Body of pancreas (tissue), 4 donors: Measurements from ENCODE around the gene GFOD1. TPM values are rescaled to one million over a fixed set of nuclear protein-coding genes. Genes with fewer than 3 reads are reported as not detected.

Experiments used
- ATAC-seq: fragments of 150-250 bp; one replicate; pipeline ENCODE4 v1.9.1; 2016
- DNase-seq, 4 donors: peaks; one replicate each; pipeline ENCODE4 v3.0.0-alpha.2; 2019
- H3K27ac ChIP-seq, 4 donors: fragments of 200-600 bp; sonication (generic); 1 replicate in 3 of 4; 2 replicates in 1 of 4; pipeline versions ENCODE4 v1.5.1 to v1.6.1; 2016 to 2019; ENCODE audit warnings: mild to moderate bottlenecking in 1 of 4, mixed read lengths in 1 of 4, moderate library complexity in 1 of 4
- H3K27me3 ChIP-seq, 2 donors: fragments of 200-600 bp; sonication (generic); one replicate each; pipeline ENCODE4 v1.6.0; 2016; ENCODE audit warnings: mild to moderate bottlenecking in 1 of 2
- H3K36me3 ChIP-seq, 2 donors: fragments of 200-600 bp; sonication (generic); replicated peaks in 1 of 2; 2 replicates each; pipeline ENCODE4 v1.5.1; 2016; ENCODE audit warnings: low read depth in 2 of 2; ENCODE audit not compliant: insufficient read depth in 1 of 2
- H3K4me1 ChIP-seq: fragments of 200-600 bp; sonication (generic); one replicate; pipeline ENCODE4 v1.6.0; 2016
- H3K4me3 ChIP-seq, 2 donors: fragments of 200-600 bp; sonication (generic); 1 replicate in 1 of 2; 2 replicates in 1 of 2; pipeline ENCODE4 v1.5.1; 2016 to 2019
- H3K9me3 ChIP-seq, 3 donors: fragments of 200-600 bp; sonication (generic); 1 replicate in 2 of 3; 2 replicates in 1 of 3; pipeline ENCODE4 v1.5.1; 2016
- CTCF ChIP-seq, 7 experiments: fragments of 450-650 bp in 4 of 7; fragments of 200-600 bp in 3 of 7; sonication (generic) in 3 of 7; IDR thresholded peaks; one replicate each; pipeline ENCODE4 v1.5.1; 2016 to 2019; ENCODE audit warnings: antibody characterized with exemption in 7 of 7
- POLR2A ChIP-seq, 3 donors: fragments of 450-650 bp; IDR thresholded peaks; one replicate each; pipeline ENCODE4 v1.6.1; 2016; ENCODE audit warnings: antibody characterized with exemption in 3 of 3, mild to moderate bottlenecking in 2 of 3
- WGBS, 2 donors: methylation state at CpG; one replicate each; pipeline ENCODE4 v1.1.5; 2017; 5-methylcytosine and 5-hydroxymethylcytosine counted together
- intact Hi-C: fragments of 100-400 bp; cut with DNase I; formaldehyde crosslinking; loops from one replicate; pipeline ENCODE4 v1.15.1; 2023
- total RNA-seq, 2 donors: library from RNA; depleted of rRNA; stranded (reverse); fragments of >200 nt; gene quantifications; one replicate each; pipeline ENCODE4 v1.1.0, GENCODE V29; 2016

Gene GFOD1
- total RNA-seq, 2 donors from 2014 or later: 4.3 to 5.2 TPM

- Histone ChIP-seq H3K4me1 (peaks cover 6% of the 10 kb centered on the region), H3K36me3 (no peaks in the 10 kb centered on the region), H3K27me3 (no peaks in the 10 kb centered on the region), H3K4me3 (no peak overlapping the region), H3K9me3 (no peaks in the 10 kb centered on the region), H3K27ac (no peak overlapping the region)
- 74 to 89% methylated on average over 4 of the region's 4 CpGs for WGBS, 2 donors
- TF ChIP-seq POLR2A (IDR thresholded peaks at IDR 0.05): no peak
- TF ChIP-seq CTCF (IDR thresholded peaks at IDR 0.05): no peak
- ATAC-seq: no peak
- intact Hi-C loops: no loop called here
- DNase-seq: no peak
Measured at GRCh38 chr6:13441778-13442177, 45.6 kb downstream of the GFOD1 start.

- Histone ChIP-seq H3K4me3 (no peak overlapping the region), H3K36me3 (no peaks in the 10 kb centered on the region), H3K9me3 (no peaks in the 10 kb centered on the region), H3K27ac (no peak overlapping the region), H3K27me3 (no peaks in the 10 kb centered on the region), H3K4me1 (no peaks in the 10 kb centered on the region)
- ATAC-seq: no peak
- DNase-seq: no peak
- WGBS, 2 donors: 100% methylated on average over 1 of the region's 1 CpG
- intact Hi-C loops: no loop called here
- TF ChIP-seq CTCF (IDR thresholded peaks at IDR 0.05) (no peak), POLR2A (IDR thresholded peaks at IDR 0.05) (no peak)
Measured at GRCh38 chr6:13439644-13440043, 47.8 kb downstream of the GFOD1 start.

- WGBS, 2 donors: 88 to 96% methylated on average over 1 of the region's 1 CpG
- no peak for TF ChIP-seq CTCF (IDR thresholded peaks at IDR 0.05)
- TF ChIP-seq POLR2A (IDR thresholded peaks at IDR 0.05): no peak
Measured at GRCh38 chr6:13438126-13438525, 49.3 kb downstream of the GFOD1 start.

GRCh38 chr6:13437218-13437996 lies 50.0 kb downstream of the GFOD1 start:
- Histone ChIP-seq H3K4me3 (no peak overlapping the region), H3K4me1 (peaks cover 9% of the 10 kb centered on the region), H3K27ac (no peak overlapping the region), H3K9me3 (no peaks in the 10 kb centered on the region), H3K36me3 (no peaks in the 10 kb centered on the region), H3K27me3 (no peaks in the 10 kb centered on the region)
- no peak for TF ChIP-seq CTCF (IDR thresholded peaks at IDR 0.05)
- no peak for TF ChIP-seq POLR2A (IDR thresholded peaks at IDR 0.05)
- intact Hi-C loops: no loop called here
- WGBS, 2 donors: 87 to 90% methylated on average over 3 of the region's 3 CpGs
- no peak for DNase-seq
- ATAC-seq: no peak

More at GRCh38 chr6:13438126-13438525, 49.3 kb downstream of the GFOD1 start:
- Histone ChIP-seq H3K4me1 (peaks cover 9% of the 10 kb centered on the region), H3K4me3 (no peak overlapping the region), H3K9me3 (no peaks in the 10 kb centered on the region), H3K27ac (no peak overlapping the region), H3K36me3 (no peaks in the 10 kb centered on the region), H3K27me3 (no peaks in the 10 kb centered on the region)
- intact Hi-C loops: no loop called here
- ATAC-seq (no peak), DNase-seq (no peak)
